T-helper 1 cell (primary cell): Measurements from ENCODE around the gene PRR20B.
"Not testable (repeated sequence)": the region's sequence is repeated elsewhere in the genome, so short reads cannot be mapped to it uniquely, and the experiment has no call there.

Source experiments
- DNase-seq, 5 donors: peaks; one replicate each; pipeline ENCODE4 v3.0.0-alpha.2; 2012 to 2020
- total RNA-seq, 4 donors: gene quantifications; one replicate each; lab custom pipeline; 2026; lab: John Stamatoyannopoulos, UW

The PRR20B gene
- total RNA-seq, result 0 reads per million in 4 donors

DNA sequence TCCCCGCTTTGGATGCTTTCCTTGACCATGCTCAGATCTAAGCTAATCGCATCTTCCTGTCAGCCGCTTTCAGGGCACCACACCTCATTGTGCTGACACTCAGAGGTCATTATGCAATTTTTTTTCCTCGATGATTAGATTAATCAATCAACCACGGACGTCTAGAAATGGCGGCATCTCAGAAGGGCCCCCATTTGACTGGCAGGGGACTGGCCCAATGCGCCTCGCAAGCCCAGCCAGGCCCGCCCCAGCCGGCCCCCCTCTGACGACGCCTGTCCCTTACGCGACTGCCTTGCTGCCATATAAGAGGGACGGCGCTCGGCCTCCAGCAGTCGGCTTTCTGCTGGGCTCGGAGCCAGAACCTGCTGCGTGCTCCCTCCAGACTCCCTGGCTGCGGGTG lies at the start of gene PRR20B:
Gene PRR20B (plus strand): TSS at position 301 of the 400 bp plus-strand sequence. CDS start 387 bp downstream, outside the sequence.
- not testable (repeated sequence) for DNase-seq

DNA sequence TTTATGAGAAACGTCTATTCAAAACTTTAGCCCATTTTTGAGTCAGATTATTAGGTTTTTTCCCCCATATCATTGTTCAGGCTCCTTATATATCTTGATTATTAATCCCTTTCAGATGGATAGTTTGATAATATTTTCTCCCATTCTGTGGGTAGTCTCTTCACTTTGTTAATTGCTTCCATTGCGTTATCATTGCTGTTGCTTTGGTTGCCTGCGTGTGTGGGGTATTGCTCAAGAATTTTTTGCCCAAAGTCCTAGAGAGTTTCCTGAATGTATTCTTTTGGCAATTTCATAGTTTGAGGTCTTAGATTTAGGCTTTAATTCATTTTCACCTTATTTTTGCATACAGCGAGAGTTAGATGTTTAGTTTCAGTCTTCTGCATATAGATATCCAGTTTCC lies 32.3 kb upstream of the PRR20B start:
- DNase-seq, result no peak

DNA sequence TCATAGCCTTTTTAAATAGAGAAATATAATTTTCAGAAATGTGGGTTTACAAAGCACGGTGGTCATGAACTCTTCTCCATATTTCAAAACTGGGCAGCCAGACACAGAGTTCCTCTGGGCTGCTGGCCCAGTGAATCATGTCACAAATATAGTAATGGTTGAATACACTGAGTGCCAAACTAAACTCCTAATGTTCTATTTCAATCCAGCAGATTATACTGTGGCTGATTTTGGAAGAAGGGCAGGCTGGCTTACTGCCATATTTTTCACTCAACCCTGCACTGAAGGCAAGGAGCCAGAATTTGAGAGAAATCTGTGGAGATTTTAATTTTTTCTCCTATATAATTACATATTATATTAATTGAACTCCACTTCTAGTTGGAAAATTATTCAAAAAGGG lies 23.6 kb upstream of the PRR20B start:
- no peak for DNase-seq

DNA sequence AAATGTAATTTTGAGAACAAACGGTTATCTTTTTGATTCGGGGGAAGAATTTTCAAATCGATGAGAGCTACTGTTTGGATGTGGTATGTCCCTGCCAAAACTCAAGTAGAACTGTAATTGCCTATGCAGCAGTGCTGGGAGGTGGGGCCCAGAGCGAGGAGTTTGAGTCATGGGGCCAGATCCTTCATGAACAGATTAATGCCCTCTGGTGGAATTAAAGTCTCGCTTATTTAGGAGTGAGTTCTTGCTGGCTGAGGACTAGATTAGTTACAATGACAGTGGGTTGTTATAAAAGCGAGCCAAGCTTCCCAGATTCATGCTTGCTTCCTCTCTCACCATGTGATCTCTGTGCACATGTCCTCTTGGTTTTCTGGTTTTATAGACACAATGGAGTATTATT lies 18.4 kb upstream of the PRR20B start:
- no peak for DNase-seq

DNA sequence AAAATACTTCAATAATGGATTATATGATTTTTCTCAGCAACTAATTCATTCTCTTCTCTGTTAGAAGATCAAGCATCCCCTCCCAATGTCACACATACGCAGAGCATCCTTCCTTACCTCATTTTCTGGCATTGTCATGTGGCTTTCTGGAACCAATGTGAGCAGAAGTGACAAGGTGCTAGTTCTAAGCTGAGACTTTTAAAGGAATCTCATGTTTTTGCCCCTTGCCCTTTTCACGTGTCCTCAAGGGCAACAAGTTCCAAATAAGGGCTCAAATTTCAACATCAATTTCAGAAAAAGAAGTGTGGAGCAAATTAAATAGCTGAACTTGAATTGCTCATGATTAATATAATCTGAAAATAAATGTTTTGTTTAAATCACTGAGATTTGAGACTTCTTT lies 11.2 kb upstream of the PRR20B start:
- DNase-seq, result no peak

DNA sequence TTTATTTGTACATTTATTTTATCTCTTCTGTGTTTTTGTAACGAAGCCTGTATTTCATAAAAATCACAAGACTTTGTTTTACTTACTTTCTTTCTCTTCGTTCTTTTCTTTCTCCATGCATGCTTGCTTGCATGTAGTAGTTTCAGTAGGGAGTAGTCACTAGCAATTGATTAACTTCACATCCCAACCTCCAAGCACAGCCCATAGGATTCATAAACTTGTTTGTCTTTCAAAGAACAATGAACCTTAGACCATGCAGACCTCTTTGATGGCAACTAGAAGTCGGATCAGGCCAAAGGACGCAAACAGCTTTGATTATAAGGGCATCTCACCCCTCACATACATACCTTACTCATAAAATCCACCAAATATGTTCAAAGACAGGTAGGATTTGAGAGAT lies 9.7 kb upstream of the PRR20B start:
- no peak for DNase-seq

DNA sequence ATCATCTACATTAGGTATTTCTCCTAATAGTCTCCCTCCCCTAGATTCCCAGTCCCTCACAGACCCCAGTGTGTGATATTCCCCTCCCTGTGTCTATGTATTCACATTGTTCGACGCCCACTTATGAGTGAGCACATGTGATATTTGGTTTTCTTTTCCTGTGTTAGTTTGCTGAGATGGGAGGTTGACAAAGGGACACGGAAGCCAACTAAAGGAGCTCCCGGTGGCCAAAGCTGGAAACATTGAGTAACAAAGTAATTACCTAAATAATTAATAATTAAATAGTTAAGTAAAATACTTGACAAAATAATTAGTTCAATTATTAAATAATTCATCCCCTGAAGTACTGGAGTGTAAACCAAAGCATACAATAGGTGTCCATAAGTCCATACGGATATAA lies 8.3 kb upstream of the PRR20B start:
- DNase-seq, result no peak

DNA sequence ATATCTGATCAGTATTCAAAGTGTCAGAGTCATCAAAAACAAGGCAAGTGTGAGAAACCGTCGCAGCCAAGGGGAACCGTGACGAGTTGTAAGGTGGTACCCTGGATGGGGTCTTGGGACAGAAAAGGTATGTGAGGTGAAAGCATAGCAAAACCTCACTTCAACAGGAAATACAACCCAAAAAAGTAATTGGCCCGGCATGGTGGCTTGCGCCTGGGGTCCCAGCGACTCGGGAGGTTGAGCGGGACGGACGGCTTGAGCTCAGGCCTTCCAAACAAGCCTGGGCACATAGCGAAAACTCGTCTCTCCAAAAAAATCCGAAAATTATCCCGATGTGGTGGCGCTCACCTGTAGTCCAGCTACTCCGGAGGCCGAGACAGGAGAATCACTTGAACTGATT lies 7.5 kb upstream of the PRR20B start:
- not testable (repeated sequence) for DNase-seq

DNA sequence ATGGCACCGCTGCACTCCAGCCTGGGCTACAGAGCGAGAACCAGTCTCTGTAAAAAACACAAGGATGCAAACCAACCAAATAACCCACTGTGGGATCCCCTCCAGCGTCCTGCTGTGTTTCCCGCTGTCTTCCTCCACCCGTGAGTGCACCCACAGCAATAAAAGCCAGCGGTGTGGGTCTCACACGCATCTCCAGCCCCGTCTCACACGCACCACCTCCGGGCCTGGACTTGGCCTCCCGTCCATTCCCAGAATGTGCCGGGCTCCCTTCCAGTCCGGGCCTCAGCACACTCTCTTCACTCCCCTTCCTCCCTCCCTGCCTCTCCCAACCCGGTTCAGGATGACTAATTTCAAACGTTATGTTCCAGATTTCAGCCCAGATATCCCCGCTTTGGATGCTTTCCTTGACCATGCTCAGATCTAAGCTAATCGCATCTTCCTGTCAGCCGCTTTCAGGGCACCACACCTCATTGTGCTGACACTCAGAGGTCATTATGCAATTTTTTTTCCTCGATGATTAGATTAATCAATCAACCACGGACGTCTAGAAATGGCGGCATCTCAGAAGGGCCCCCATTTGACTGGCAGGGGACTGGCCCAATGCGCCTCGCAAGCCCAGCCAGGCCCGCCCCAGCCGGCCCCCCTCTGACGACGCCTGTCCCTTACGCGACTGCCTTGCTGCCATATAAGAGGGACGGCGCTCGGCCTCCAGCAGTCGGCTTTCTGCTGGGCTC lies 6.9 kb upstream of the PRR20B start, which contains the start of gene PRR20A:
Gene PRR20A (plus strand): TSS at position 684 of the 734 bp plus-strand sequence. CDS start 387 bp downstream, outside the sequence.
- not testable (repeated sequence) for DNase-seq

DNA sequence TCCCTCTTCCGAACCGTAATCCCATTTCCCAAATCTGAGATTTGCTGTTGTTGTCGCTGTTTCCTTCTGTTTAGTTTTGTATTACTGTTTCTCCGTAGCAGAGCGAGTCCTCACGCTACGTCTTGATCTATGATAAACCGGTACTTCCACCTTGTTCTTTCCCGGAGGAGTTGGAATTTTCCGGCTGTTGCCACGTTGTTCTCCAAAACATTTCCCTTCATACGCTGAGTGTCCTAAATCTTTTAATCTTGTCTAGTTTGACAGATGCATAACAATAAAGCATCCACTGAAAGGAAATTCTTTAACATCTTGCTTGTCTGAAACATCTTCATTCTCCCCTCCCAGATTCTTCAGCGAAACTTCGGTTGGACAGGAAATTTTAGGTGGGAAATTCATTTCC lies 818 bp downstream of the PRR20B start:
- not testable (repeated sequence) for DNase-seq

DNA sequence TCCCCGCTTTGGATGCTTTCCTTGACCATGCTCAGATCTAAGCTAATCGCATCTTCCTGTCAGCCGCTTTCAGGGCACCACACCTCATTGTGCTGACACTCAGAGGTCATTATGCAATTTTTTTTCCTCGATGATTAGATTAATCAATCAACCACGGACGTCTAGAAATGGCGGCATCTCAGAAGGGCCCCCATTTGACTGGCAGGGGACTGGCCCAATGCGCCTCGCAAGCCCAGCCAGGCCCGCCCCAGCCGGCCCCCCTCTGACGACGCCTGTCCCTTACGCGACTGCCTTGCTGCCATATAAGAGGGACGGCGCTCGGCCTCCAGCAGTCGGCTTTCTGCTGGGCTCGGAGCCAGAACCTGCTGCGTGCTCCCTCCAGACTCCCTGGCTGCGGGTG lies 6.5 kb downstream of the PRR20B start, which contains the start of gene PRR20C:
Gene PRR20C (plus strand): TSS at position 301 of the 400 bp plus-strand sequence. CDS start 387 bp downstream, outside the sequence.
- not testable (repeated sequence) for DNase-seq

DNA sequence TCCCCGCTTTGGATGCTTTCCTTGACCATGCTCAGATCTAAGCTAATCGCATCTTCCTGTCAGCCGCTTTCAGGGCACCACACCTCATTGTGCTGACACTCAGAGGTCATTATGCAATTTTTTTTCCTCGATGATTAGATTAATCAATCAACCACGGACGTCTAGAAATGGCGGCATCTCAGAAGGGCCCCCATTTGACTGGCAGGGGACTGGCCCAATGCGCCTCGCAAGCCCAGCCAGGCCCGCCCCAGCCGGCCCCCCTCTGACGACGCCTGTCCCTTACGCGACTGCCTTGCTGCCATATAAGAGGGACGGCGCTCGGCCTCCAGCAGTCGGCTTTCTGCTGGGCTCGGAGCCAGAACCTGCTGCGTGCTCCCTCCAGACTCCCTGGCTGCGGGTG lies 13.0 kb downstream of the PRR20B start, which contains the start of gene PRR20D:
Gene PRR20D (plus strand): TSS at position 301 of the 400 bp plus-strand sequence. CDS start 387 bp downstream, outside the sequence.
- DNase-seq, result not testable (repeated sequence)

DNA sequence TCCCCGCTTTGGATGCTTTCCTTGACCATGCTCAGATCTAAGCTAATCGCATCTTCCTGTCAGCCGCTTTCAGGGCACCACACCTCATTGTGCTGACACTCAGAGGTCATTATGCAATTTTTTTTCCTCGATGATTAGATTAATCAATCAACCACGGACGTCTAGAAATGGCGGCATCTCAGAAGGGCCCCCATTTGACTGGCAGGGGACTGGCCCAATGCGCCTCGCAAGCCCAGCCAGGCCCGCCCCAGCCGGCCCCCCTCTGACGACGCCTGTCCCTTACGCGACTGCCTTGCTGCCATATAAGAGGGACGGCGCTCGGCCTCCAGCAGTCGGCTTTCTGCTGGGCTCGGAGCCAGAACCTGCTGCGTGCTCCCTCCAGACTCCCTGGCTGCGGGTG lies 19.6 kb downstream of the PRR20B start, which contains the start of gene PRR20E:
Gene PRR20E (plus strand): TSS at position 301 of the 400 bp plus-strand sequence. CDS start 387 bp downstream, outside the sequence.
- not testable (repeated sequence) for DNase-seq

DNA sequence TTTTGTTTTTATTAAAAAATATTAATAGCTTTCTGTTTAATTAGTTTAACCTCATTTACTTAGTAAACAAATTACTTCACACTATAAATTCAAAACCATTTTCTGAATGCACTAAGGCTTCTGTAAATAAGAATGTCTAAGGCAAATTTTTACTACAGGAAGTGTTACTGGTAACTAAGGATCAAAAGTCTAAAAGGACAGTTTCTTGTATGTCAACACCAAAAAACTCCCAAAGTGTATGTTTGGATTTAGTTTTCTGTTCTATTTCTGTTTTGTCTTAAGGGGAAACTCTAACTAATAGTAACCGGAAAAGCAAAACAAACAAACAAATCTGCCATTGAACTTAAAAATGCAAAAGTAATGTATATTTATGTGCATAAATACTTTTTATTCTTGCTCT lies 44.4 kb downstream of the PRR20B start:
- DNase-seq, result no peak
